Measurements from ENCODE around the gene COL15A1.

COL15A1 gene

DNA sequence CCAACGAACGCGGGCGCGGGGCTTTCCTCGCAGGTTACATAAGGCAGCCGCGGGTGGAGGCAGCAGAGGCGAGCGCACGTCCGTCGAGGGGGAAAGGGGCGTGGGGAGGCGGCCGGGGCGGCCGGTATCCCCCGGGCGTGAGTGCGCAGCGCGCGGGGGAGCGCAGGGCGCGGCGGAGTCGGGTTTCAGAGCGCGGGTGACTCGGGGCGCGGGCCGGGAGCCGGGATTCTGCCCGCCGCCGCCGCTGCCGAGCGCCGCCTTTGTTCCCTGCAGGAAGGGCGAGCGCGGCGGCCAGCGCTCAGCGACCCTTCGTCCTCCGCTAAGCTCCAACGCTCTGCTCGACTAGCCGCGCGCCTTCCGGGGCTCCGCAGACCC, at the start of gene COL15A1:
Gene COL15A1, plus strand, starts transcription at position 226 of the 375 bp plus-strand sequence. CDS start 155 bp downstream, outside the sequence.
- H3K4me3 ChIP-seq (ENCODE audit: low read depth, low read length): no peak within 1 kb of the TSS
- TF ChIP-seq, protein P1, sequence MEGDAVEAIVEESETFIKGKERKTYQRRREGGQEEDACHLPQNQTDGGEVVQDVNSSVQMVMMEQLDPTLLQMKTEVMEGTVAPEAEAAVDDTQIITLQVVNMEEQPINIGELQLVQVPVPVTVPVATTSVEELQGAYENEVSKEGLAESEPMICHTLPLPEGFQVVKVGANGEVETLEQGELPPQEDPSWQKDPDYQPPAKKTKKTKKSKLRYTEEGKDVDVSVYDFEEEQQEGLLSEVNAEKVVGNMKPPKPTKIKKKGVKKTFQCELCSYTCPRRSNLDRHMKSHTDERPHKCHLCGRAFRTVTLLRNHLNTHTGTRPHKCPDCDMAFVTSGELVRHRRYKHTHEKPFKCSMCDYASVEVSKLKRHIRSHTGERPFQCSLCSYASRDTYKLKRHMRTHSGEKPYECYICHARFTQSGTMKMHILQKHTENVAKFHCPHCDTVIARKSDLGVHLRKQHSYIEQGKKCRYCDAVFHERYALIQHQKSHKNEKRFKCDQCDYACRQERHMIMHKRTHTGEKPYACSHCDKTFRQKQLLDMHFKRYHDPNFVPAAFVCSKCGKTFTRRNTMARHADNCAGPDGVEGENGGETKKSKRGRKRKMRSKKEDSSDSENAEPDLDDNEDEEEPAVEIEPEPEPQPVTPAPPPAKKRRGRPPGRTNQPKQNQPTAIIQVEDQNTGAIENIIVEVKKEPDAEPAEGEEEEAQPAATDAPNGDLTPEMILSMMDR (IDR thresholded peaks at IDR 0.05; ENCODE audit: borderline replicate concordance, insufficient read depth, low read depth, low read length): no peak

DNA sequence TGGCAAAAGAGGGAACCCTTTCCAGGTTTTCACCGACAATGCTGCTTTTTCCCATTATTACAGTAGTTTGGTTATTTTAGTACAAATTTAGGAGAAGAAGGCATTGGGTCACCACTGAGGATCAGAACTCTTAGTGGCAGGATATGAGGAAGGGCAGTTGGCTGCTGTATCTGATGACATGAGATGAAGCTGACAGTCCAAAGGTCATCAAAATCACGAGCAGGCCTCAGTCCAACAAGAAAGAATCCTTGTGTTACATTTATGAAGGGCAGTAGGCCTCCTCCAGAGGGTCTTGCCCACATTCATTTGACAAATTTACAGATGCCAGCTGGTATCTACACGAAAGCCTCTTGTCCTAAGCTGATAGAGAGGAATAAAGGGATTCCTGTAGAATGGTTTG, 49.5 kb upstream of the COL15A1 start:
- no peak overlapping the region for H3K4me3 ChIP-seq (ENCODE audit: low read depth, low read length)
- TF ChIP-seq, protein P1 (IDR thresholded peaks at IDR 0.05; ENCODE audit: borderline replicate concordance, insufficient read depth, low read depth, low read length): no peak

DNA sequence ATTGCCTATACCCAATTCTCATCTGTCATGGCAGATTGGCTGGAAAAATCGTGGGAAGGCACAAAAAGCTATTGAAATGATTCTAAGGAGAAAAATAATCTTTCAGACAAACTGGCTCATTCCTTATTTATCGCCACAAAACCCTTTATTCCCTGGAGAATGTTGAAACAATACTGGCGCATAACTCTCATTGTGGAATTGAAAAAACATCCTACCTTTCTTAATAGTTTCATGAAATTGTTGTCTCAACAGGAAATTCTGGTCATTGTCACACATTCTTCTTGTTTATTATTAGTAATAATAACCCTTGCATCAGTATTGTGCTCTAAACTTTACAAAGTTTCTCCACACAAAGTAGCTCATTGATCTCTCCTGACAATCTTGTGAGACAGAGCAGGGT, 48.9 kb upstream of the COL15A1 start:
- TF ChIP-seq, protein P1 (IDR thresholded peaks at IDR 0.05; ENCODE audit: borderline replicate concordance, insufficient read depth, low read depth, low read length): no peak
- H3K4me3 ChIP-seq (ENCODE audit: low read depth, low read length): no peak overlapping the region

DNA sequence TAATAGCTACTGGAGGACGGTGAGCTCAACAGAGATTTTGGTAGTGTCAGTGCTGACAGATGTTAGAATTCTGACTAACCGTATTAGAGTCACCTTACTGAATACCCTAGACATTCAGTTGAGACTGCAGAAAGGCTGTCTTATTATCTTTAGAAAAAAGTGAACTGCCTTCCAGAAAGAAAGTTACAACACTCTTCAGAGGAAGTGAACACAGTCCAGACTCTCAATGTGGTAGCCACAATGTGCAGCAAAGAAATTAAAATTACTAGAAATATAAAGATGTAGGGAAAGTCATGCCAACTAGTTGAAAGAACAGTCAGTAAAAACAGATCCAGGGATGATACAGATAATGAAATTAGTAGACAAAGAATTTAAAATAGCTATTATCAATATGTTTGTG, 47.1 kb upstream of the COL15A1 start:
- TF ChIP-seq, protein P1 (IDR thresholded peaks at IDR 0.05; ENCODE audit: borderline replicate concordance, insufficient read depth, low read depth, low read length): no peak
- H3K4me3 ChIP-seq (ENCODE audit: low read depth, low read length): no peak overlapping the region

DNA sequence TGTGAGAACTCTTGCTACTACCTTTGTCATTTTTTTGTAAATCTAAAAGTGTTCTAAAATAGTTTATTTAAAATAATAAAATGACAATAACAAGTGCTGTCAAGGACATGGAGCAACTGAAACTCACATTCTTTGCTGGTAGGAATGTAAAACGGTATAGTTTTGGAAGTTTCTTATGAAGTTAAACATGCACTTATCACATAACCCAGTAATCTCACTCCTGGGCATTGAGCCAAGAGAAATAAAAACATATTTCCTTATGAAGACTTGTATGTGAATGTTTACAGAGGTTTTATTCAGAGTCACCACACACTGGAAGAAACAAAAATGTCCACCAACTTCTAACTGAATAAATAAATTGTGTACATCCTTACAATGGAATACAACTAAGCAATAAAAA, 46.0 kb upstream of the COL15A1 start:
- TF ChIP-seq, protein P1 (IDR thresholded peaks at IDR 0.05; ENCODE audit: borderline replicate concordance, insufficient read depth, low read depth, low read length): no peak
- no peak overlapping the region for H3K4me3 ChIP-seq (ENCODE audit: low read depth, low read length)

DNA sequence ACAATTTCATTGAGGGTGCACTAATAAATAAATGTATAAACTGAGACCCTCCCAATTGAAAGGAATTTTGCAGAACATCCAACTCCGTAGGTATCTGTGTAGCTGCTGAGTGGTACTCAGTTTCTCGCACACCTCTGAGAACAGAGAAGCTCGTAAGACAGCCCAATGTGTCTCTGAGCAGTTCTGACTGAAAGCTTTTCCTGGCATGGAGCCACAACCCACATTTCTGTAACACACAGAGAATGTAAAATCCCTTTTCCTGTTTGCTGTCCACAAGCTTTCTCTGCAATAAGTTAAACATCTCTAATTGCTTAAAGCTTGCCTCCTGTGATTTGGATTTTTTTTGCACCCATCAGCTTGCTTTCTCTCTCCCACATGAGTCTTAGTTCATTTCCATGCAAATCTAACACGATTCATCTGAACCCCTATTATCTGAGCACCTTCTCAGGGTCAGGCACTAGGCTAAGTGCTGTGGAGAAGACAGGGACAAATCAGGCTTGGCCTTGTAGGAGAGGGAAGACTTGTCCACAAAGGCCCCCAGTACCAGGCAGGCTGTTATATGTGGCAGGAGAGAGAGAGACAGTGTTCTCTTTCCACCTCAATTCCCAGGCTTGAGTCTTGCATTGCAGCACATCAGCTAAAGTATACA, 44.2 kb upstream of the COL15A1 start:
- H3K4me3 ChIP-seq (ENCODE audit: low read depth, low read length): no peak overlapping the region
- TF ChIP-seq, protein P1 (IDR thresholded peaks at IDR 0.05; ENCODE audit: borderline replicate concordance, insufficient read depth, low read depth, low read length): no peak

DNA sequence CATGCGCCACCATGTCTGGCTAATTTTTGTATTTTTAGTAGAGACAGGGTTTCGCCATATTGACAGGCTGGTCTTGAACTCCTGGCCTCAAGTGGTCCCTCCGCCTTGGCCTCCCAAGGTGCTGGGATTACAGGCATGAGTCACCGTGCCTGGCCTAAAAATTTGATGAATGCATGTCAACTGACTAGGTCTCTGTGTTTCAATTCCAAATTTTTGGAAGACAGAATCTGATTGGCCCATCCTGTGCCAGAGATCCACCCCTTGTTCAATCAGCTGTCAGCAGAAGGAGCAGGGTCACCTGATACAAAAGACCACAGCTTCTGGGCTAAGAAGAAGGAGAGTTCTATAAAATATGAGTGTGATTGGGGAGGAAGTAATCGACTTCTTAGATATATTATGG, 43.5 kb upstream of the COL15A1 start:
- no peak overlapping the region for H3K4me3 ChIP-seq (ENCODE audit: low read depth, low read length)
- TF ChIP-seq, protein P1 (IDR thresholded peaks at IDR 0.05; ENCODE audit: borderline replicate concordance, insufficient read depth, low read depth, low read length): no peak
